ENCODE data around the gene PUS10.
"Not testable (repeated sequence)": the region's sequence is repeated elsewhere in the genome, so short reads cannot be mapped to it uniquely, and the experiment has no call there.

PUS10 gene

DNA sequence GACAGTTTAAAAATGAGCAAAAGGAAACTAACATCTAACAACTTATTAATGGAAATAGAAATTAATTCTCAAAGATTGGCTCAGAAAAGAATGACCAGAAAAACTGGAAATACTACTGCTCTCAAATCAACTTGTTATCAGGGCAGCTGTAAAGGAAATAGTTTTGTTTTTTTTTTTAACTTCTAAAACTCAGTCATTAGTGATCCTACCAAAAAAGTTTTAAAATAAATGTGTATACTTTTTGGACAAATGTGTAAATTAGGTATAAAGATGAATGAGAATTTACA lies 52.6 kb downstream of the PUS10 start:
- DNase-seq = no peak

DNA sequence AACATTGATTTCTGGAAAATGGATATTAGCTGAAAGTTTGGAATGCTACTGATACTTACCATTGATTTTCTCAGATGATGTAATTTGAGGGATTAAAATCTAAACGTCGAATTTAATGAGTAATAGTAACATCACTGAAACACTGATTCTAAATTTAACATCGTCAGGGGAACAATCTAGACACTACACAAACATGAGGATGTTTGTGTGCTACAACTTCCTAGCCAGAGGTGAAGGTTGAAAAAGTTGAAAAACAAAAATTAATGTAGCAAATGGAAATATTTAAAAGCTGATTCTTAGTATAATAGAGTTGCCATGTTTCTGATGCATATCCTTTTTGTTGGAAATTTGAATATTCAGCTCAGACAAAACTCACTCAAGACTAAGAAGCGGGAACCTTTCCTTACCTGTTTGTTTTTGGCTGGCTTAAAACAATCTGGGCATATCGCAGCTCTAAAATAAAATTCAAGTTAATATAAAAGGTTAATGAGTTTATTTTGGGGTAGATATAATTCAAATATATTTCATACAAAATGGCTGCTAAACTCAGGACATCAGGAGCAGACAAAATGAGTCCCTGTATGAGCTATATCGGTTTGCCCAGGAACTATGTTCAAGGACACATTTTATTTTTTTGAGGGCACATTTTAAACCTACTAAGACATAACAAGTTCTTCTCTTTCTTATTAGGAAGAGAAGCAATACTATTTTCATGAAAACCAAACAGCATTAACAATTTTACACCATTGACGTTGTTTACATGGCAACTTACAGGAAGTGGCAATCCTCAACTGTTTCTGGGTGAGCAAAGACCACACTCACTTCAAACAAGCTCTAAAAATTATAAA lies 53.2 kb downstream of the PUS10 start:
- DNase-seq = no peak

DNA sequence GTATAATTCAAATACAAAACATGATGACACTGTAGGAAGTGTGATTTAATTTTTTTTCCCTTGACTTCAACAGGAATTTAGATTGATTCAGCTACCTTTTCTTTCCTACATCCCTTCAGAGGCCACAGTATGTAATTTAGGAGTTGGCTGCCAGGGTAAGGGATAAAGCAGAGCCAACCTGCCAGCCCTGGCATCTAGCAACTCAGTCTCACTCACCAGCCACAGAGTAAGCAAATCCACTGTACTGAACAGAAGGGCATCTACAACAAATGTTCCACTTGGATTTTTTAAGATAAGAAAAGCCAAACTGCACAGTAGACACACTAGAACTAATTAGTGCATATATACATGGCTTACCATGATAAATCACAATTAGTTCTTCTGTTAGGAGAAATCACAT lies 54.9 kb downstream of the PUS10 start:
- DNase-seq = no peak

DNA sequence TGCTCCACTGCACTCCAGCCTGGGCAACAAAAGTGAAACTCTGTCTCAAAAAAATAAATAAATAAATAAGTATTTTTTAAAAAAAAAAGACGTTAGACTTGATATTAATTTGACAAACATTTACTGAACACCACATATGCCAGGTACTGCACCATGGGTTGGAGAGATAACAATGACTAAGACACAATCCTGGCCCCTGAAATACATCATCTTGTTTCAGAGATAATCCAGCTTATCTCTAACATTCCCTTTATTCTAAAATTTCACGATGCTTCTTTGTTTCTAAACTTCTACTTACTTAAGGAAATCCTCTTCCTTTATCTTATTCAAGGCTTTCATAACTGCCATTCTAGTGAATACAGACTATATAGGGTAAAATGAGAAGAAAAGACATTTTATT lies 55.5 kb downstream of the PUS10 start:
- no peak for DNase-seq

DNA sequence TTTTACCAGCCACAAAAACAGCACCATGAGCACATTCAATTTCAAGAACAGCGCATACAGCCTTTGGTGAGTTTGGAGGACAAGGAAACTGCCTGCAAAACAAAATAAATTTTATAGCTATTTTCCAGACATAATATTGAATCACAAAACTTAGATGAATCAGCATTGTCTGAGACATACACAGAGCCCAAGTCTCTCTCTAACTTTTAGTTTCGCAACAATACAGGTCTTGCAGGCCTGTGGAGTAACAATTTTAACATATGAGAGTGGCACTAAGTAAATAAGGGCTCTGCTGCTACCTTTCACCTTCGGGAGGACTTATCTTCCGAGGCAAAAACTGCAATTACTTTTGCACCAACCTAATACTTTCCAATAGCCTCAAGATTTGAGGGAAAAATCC lies 56.6 kb downstream of the PUS10 start:
- DNase-seq = no peak

DNA sequence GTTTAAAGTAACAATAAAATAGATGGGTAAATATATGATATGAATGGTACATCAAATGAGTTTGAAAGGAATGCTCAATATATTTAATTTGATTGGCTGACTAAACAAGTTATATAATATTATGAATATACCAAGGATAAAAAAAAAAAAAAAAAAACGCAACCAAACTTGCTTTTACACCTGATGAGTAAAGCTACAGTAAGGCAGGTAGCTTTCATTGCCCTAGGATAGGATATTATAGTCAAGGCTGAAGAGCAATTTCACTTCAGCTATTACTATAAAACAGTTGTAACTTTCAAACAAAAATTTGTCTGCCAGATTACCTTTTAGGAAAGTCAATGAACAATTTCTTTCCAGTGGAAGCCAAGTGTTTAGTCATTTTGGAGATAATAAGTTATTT lies 57.3 kb downstream of the PUS10 start:
- no peak for DNase-seq

DNA sequence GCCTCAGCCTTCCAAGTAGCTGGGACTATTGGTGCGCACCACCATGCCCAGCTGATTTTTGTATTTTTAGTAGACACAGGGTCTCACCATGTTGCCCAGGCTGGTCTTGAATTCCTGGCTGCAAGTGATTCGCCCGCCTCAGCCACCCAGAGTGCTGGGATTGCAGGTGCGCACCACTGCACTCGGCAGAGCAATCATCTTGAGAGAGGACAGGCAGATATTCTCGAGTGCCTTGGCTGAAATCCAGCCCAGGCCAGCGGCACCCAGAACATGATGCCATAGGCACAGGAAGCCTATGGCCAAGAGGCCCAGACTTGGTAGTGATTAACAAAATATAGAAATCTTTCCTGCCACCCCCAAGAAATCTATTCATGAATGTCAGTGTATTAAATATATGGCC lies 58.6 kb downstream of the PUS10 start:
- DNase-seq = no peak

DNA sequence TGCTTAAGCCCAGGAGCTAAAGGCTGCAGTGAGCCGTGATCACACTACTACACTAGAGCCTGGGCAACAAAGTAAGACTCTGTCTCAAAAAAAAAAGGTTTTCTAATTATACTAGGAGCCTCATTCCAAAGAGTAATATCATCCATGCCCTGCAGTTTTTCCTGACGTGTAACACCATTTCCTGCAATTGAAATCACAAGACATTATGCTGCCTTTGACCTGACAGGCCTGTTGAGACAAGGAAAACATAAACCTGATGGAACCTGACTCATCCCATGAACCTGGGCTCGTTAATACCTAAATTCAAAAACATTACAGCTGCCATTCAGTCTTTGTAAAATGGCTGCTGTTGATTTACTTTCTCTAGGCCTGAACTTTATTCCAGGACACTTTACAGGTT lies 59.3 kb downstream of the PUS10 start:
- no peak for DNase-seq

DNA sequence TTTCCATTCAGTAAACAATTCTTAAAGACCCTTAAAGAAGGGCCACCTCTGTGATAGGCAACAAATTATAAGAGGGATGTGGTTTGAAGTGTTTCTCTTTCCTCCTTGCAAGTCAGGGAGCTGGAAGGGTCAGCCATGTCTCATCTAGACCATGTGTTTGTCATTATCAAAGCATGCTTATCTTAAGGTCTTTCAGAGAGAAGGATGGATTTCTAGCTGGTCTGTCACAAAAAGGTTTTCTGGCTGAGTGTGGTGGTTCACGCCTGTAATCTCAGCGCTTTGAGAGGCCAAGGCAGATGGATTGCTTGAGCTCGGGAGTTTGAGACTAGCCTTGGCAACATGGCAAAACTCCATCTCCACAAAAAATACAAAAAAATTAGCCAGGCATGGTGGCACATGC lies 59.7 kb downstream of the PUS10 start:
- DNase-seq = no peak

DNA sequence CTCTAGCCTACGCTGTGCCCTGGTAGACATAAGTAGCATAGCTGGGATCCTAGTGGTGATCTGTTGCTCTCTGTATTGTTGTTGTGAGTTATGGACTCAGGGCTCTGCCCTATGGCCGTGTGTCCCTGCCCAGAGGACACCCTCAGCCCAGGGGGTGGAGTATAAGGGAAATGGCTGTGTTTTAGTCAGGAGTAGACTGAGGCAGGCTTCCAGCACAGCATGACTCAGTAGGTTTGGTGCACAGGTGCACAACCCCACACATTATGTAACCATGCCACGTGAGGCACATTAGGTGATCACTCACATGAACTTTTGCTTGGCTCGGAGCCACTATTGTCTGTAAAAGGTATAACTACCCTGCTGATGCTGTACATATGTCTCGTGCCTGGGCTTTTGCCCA lies 60.4 kb downstream of the PUS10 start:
- DNase-seq = peak; percentile 18

DNA sequence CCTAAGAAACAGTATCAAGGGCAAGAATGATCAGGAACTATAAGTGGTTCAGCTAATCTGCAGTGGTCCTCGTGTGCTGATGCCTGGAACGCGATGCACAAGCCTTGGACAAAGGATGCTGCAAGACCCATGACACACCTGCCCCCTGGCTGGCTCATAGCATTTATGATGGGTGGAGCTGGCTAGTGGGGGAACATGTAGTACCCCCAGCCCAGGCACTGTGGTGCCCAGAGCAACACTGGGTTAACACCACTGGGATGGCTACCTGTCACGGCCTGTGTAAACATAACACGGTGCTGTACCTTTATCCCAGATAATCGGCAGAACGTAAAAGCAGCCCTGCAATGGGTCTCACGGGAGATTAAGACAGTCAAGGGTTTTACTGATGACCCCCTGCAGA lies 60.8 kb downstream of the PUS10 start:
- peak; percentile 5 for DNase-seq

DNA sequence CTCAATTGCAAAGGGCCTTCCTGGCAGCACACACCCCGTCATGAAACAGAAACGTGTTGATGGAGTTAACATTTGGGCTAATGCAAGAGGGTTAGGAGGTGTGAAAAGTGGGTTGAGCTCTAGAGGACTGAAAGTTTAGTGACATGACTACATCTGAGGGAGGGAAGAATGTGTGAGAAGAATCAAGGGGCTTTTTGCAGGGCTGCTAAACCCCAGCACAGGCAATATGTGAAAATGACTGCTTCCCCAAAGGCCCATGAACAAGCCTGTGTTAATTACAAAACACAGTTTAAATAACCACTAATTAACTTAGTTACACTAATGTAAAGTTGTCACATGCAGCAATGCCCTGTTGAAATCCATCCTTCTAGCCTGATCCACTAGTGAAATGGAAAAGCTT lies 63.9 kb downstream of the PUS10 start:
- DNase-seq = no peak

DNA sequence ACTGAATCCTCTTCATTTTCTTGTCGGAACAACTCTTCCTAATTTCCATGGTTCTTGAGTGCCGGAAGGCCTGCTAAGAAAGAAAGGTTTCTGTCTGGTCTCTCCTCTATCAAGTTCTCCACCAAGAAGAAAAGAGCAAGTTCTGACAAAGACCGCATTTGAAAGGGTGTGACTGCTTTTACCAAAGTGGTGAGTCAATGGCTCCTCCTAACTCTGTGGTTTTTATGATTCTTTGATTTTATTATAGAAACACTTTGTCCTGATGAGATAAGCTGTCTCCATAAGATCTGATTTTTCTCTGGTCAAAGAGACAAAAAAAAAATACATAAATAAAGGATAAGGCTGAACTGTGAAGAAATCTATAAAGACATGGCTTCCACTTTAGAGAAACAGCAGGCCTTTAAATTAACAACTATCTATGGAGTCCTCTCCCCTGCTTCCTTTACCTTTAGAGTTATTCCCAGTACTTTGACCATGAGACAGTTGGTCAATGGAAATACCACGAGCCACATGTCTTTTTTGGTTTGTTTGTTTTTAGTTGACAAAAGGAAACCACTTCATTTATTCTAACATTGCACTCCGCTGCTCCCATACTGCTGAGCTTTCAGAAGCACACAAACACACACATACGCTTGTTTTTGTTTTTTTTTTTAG lies 69.0 kb downstream of the PUS10 start:
- DNase-seq = no peak

DNA sequence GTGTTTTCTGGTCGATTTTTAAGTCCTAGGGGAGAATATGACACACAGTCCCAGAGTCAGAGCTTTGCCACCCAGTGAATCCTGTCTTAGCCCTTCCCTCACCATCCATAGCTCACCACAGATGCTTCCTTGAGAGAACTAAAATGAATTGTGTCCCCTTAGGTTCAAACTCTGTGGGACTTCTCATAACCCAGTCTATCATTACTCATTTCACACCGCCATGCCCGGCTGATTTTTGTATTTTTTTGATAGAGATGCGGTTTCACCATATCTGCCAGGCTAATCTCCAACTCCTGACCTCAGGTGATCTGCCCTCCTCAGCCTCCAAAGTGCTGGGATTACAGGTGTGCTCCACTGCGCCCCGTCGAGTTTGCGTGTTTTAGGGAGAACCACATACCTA lies 69.9 kb downstream of the PUS10 start:
- no peak for DNase-seq

DNA sequence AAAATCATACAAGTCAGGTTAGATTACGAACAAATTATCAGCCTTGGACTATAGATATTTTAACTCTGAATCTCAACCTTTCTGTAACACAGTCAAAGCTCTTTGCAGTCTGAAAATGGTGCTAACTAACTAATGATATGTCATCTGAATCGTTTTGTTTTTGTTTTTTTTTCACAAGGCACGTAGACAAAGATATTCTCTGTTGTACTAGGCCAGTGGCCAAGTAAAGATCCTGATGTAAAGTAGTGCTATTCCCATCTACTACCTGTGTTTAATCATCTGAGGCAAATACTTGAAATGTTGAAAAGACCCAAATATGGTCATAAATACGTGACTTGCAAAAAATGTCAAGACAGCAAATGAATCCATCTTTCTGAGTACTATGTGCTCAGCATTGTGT lies 71.0 kb downstream of the PUS10 start:
- DNase-seq = no peak

DNA sequence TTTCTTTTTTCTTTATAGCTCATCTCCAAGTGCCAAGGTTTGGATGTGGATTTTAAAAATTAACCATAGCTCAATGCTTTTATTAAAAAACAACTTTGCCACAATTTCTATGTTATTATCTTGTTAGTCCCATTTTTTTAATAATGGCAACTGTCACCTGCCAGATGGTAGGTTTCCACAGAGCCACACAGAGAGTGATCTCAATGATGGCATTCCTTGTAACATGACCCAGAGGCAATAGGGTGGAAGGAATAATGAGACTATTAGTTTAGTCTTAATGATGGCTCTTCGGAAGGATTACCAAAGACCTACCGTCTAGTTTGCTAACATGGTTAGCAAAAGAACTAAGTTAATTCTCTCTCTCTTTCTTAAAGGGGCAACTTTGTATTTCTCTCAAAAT lies 72.7 kb downstream of the PUS10 start:
- peak; percentile 27 for DNase-seq

DNA sequence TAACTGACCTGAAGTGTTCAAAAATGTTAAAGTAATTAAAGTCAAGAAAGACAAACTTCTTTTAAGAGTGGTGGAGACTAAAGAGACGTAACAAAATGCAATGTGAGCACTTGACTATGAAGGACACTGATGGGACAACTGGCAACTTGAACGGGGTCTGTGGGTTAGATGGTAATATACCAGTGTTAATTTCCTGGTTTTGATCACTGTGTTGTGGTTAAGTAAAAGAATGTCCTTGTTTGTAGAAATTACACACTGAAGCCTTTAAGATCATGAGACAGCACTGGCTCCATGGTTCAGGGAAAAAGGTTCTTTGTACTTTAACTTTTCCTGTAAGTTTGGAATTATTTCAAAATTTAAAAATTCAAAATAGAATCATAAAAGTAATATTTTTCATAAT lies 78.4 kb downstream of the PUS10 start:
- DNase-seq = no peak

DNA sequence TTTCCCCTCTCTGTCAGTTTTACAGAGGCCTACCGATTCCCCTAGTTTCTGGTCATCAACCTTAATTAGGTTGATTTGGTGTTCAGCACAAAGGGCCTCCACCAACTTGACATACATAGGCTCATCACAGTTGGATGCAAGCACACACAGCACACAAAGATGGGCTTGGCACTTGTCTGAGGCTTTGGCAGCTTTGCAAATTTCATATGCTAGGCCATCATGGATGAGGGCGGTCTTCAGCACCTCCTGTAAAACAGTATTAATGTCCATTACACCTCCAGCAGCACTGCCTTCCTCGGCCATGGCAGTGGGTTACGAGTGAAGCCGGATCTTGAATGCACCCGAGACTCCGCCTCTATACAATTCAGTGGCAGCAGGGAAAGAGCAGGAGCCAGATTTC lies 79.8 kb downstream of the PUS10 start:
- DNase-seq = no peak

DNA sequence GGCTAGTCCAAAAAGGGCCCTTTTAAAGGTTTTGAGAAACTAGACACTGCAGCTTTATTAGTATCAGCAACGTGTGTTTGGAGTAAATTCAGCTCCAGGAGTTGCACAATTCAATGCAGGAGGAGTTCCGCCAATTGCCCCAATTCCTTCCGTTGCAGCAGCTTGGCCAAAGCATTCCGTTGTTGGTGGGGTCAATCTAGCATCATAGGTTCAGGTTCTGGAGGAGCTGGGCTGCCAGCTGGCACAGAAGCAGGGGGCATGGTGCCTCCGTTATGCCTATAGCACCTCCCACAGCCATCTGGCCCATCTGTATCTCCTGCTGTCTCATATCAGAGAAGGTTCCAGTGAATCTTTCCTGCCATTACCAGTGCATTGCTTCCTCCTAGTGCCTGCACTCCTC lies 81.3 kb downstream of the PUS10 start:
- DNase-seq = peak; percentile 1

DNA sequence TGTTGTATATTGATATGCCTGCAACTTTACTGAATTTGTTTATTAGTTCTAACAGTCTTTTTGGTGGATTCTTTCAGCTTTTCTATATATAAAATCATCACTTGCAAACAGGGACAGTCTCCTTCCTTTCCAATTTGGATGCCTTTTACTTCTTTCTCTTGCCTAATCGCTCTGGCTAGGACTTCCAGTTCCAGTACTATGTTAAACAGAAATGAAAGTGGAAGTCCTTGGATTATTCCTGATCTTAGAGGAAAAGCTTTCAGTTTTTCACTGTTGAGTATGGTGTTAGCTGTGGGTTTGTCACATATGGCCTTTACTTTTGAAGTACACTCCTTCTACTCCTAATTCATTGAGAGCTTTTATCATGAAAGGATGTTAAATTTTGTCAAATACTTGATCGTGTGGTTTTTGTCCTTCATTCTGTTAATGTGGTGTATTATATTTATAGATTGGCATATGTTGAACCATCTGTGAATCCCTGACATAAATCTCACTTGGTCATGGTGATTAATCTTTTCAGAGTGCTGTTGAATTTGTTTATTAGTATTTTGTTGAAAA lies 83.8 kb downstream of the PUS10 start:
- DNase-seq = no peak

DNA sequence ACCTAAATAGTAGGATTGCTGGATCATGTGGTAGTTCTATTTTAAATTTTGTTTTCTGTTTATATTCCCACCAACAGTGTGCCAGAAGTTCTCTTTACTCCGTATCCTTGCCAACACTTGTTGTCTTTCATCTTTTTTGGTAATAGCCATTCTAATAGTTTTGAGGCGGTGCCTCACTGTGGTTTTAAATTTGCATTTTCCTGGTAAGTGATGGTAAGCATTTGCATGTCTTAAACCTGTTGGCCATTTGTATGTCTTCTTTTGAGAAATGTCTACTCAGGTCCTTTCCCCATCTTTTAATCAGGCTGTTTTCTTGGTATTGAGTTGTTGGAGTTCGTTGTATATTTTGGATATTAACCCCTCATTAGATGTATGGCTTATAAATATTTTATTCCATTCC lies 85.1 kb downstream of the PUS10 start:
- DNase-seq = no peak

DNA sequence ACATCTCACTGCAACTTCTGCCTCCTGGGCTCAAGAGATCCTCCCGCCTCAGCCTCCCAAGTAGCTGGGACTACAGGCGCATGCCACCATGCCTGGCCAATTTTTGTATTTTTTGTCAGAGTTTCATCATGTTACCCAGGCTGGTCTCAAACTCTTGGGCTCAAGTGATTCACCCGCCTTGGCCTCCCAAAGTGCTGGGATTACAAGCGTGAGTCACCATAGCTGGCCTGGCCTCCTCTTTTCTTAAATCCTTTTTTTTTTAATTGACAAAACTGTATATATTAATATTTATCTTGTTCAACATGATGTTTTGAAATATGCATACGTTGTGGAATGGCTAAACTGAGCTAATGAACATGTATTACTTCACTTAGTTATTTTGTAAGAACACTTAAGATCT lies 86.0 kb downstream of the PUS10 start:
- DNase-seq = not testable (repeated sequence)

DNA sequence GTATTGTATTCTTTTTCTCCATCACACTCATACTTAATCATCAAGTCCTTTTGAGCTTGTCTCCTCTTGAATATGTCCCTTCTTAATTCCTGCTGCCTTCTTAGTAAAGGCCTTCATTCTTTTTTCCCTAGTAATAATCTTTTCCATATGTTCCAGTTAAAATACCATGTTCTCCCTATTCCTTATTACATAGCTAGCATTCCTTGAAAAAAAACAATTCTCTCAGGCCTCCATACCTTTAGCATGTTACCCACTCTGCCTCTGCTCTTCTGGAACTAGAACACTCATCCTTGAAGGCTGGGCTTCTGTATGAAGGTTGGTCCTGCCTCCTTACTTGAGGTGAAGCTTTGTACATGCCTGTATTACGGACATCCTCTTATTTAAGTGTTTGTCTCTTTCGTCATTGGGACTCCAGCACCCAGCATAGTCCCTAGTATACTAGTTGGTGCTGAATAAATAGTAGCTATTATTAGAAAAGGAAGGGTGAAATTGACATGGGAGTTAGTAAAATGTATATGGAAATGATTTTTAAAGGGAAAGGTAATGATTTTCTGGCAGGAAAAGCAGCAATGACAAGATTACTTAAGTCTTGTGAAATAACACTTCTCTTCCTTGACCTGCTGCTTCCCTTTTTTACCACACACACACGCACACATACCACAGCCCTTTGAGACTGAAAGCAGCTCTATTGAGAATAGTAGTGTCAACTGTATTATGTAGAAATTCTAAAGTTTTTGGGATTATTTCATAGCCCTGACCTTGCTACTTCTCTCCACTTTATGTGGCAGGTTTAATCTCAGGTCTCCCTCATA lies 91.1 kb downstream of the PUS10 start:
- no peak for DNase-seq

All from NCI-H69 (cell line).